HS-27A (cell line): ENCODE data around the gene SLCO4A1.

Experiments used
- DNase-seq: peaks from one replicate; pipeline ENCODE4 v3.0.0-alpha.2; 2012; ENCODE audit warnings: low read depth, missing footprints

SLCO4A1 gene

DNA sequence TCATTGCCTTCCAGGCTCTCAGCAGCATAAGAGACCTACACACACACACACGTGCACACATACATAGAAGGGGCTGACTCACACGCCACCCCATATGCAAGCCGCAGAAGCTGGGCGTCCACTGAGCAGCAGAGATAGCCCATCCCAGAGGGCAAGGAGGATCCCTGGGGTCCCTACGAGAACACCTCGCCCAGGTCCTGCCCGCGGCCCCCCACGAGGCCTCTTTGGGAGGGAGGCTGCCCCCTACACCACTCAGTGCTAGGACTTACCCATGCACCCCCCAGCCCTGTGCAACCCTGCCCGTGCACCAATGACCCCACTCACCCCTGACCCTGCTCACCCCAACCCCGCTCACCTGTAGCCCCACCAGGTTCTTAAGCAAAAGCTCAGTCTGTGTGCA lies 45.8 kb downstream of the SLCO4A1 start:
- no peak for DNase-seq

GRCh38 chr20:62688855-62689460 lies 46.7 kb downstream of the SLCO4A1 start:
- DNase-seq = no peak

- DNase-seq = no peak
Measured at GRCh38 chr20:62689861-62690260, 47.6 kb downstream of the SLCO4A1 start.

DNA sequence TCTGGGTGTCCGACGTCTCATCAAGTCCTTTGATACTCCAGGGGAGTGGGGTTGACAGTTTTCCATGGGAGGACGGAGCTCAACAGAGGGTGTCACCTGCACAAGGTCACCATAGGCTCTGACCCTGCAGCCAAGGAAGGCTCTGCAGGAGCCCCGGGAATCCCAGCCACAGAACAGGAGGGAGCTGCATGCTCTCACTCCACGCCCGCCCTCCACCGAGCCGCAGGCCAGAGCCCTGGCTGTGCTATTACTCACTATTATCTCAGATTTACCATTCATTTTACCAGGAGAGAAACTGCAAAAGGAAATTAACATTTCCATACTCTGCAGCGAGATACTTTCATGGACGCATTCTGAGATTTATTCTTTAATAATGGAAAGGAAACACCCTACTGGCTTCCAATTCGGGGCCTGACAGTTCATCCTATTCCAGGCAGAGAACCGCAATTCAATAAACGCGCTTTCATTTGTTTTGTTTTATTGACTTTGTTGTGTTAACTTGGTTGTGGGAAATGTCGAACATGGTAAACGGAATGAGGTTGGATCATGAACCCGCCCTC lies 48.0 kb downstream of the SLCO4A1 start:
- DNase-seq = no peak

- DNase-seq = no peak
Measured at GRCh38 chr20:62691487-62691886, 49.2 kb downstream of the SLCO4A1 start.

DNA sequence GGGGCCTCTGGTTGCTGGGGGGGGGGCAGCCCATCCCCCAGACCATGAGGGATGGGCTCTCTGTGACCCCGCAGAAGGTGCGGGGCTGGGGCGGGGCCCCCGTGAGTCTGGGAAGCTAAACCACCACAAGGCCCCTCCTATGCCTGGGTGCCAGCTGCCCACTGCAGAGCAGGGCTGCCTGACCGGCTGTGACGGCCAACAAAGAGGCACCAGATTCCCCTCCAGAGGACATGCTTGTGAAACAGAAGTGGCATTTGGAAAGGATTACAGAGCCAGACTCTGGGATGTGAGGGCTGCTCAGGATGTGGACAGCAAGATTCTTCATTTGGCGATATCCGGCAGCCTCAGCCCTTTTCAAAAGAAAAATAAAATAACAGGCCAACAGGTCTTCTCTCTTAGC lies 49.9 kb downstream of the SLCO4A1 start:
- DNase-seq = no peak

GRCh38 chr20:62692801-62693523 lies 50.7 kb downstream of the SLCO4A1 start:
- DNase-seq = no peak

- no peak for DNase-seq
Measured at GRCh38 chr20:62693524-62693922, 51.2 kb downstream of the SLCO4A1 start.

GRCh38 chr20:62694106-62694505 lies 51.8 kb downstream of the SLCO4A1 start:
- DNase-seq = no peak

- no peak for DNase-seq
Measured at GRCh38 chr20:62694868-62695267, 52.6 kb downstream of the SLCO4A1 start.

DNA sequence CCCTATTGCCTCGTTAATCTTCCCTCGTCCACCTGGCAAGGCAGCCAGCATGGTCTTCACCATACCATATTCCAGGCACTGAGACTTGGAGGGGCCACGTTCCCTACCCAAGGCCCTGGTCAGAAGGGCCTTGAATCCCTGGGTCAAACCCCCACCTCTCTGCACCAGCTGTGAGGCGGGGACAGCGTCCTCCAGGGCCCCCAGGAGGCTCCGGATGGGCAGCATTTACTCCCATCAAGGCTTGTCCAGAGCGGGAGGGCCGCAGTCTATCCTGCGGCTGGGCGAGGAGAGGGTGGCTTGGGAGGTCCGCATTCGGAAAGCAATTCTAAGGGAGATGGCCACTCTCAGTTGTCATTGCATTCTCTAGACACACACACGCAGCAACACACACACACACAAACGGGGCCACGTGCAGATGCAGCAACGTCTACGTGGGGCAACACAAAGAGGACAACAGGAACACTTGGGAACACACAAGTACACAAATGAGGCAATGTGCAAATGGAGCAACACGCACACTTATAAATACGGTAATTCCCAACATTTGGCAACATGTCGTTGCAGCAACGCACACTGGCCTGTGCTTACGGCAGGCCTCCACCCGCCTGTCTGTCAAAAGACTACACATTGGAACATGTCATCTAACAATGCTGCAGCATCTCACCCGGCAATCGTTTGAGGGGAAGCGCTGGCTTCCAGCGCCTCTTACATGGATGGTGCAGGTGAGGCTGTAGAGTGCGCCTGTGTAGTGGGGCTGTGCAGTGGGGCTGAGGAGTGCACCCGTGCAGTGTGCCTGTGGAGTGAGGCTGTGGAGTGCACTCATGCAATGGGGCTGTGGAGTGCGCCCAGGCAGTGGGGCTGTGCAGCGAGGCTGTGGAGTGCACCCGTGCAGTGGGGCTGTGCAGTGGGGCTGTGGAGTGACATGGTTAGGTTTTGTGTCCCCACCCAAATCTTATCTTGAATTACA lies 53.4 kb downstream of the SLCO4A1 start:
- DNase-seq = no peak

DNA sequence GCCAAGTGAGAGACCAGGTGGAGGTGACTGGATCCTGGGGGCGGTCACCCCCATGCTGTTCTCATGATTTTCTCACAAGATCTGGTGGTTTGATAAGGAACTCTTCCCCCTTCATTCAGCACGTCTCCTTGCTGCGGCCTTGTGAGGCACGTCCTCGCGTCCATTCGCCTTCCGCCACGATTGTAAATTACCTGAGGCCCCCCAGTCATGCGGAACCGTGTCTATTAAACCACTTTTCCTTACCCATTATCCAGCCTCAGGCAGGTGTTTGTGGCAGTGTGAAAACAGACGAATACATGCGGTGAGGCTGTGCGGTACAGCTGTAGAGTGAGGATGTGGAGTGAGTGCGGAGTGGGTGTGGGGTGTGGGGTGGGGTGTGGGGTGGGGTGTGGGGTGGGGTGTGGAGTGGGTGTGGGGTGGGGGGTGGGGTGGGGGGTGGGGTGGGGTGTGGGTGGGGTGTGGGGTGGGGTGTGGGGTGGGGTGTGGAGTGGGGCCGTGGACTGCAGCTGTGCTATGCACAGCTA lies 54.2 kb downstream of the SLCO4A1 start:
- no peak for DNase-seq

DNA sequence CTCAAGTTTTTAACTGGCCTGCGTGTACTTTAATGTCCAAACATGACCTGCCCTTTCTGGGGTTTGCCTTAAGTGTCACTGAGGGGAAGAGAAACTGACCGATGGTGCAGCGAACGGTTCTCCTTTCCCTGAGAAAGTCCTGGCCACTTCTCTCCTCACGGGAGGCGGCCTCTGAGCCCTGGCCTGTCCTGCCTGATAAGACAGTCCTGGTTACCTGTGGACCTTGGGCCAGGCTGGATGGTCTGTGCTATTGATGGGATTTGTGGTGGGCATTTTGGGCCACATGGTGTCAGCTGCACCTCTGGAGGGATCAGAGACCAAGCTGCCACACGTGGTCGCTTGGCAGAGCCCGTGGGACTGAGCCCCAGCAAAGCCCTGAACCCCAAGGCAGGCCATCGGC lies 54.7 kb downstream of the SLCO4A1 start:
- no peak for DNase-seq

GRCh38 chr20:62697468-62697912 lies 55.2 kb downstream of the SLCO4A1 start:
- no peak for DNase-seq

DNA sequence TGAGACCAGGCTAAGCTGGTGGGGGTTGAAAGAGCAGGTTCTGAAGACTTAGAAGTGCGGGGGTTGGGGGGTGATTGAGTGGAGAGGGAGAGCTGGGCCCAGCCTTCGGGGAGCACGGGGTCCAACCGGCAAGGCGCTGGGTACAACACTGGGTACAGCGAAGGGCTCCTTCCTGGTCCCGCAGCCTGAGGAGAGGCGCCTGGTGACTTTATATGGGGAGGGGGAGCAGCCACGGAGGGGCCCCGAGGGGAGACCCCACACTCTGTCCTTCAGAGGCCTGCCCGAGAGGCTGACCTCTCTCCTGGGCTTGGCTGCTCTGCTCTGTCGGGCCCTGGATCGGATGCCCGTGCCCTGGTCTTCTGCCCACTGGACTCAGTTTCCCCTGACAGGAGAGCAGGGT lies 55.9 kb downstream of the SLCO4A1 start:
- DNase-seq = no peak

DNA sequence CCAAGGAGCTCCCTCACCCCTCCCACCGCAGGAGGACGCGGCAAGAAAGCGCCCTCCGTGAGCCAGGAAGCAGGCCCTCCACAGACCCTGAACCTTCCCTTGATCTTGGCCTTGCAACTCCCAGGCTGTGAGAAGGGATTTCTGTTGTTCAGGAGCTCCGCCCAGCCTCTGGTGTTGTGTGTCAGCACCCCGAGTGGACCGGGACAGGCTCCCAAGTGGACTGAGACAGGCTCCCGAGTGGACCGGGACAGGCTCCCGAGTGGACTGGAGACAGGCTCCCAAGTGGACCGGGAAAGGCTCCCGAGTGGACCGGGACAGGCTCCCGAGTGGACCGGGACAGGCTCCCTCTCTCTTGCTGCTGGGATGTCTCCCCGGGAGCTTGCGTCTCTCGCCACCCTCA lies 57.0 kb downstream of the SLCO4A1 start:
- DNase-seq = no peak

GRCh38 chr20:62699741-62700140 lies 57.4 kb downstream of the SLCO4A1 start:
- DNase-seq = no peak

DNA sequence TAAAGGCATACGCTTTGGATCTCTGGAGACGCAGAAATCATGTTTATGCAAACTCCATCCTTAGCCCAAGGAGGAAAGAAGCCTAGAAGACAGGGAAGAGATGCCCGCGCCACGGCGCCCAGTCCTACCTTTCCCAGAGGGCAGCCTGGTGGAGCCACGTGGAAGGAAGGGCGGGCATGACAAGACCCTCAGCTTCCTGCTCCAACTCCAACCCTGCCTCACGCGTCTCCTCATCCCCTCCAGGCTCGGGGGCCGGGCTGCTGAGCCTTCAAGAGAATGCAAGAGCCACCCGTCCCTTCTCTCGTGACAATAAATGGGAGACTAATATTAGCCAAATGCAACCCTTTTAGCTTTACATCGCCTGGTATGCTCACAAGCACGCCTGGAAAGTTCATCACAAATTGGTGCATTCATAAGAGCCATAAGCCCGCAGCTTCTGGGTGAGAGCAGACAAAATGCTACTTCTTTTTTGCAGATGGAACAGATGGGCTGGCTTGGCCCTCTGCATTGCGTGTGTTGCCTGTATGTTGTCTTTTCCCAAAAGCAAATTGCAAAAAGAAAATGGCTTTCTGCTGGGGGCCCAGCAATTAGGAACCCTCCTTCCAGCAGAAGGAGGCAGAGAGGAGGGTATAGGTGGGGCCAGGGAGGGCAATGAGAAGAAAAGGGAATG lies 58.1 kb downstream of the SLCO4A1 start:
- DNase-seq = no peak

- no peak for DNase-seq
Measured at GRCh38 chr20:62701161-62702012, 59.1 kb downstream of the SLCO4A1 start.

- no peak for DNase-seq
Measured at GRCh38 chr20:62702013-62702300, 59.7 kb downstream of the SLCO4A1 start.
